Activated CD4-positive, CD25-positive, alpha-beta regulatory T cell treated with anti-CD3 and anti-CD28 coated beads, Interleukin-2, amount 50 U/mL, for 72 hours (primary cell): ENCODE results near the gene SPINDOC.
"Not testable (repeated sequence)": the region's sequence is repeated elsewhere in the genome, so short reads cannot be mapped to it uniquely, and the experiment has no call there.

ENCODE experiments used
- DNase-seq: peaks from one replicate; pipeline ENCODE4 v3.0.0; 2021

SPINDOC gene

DNA sequence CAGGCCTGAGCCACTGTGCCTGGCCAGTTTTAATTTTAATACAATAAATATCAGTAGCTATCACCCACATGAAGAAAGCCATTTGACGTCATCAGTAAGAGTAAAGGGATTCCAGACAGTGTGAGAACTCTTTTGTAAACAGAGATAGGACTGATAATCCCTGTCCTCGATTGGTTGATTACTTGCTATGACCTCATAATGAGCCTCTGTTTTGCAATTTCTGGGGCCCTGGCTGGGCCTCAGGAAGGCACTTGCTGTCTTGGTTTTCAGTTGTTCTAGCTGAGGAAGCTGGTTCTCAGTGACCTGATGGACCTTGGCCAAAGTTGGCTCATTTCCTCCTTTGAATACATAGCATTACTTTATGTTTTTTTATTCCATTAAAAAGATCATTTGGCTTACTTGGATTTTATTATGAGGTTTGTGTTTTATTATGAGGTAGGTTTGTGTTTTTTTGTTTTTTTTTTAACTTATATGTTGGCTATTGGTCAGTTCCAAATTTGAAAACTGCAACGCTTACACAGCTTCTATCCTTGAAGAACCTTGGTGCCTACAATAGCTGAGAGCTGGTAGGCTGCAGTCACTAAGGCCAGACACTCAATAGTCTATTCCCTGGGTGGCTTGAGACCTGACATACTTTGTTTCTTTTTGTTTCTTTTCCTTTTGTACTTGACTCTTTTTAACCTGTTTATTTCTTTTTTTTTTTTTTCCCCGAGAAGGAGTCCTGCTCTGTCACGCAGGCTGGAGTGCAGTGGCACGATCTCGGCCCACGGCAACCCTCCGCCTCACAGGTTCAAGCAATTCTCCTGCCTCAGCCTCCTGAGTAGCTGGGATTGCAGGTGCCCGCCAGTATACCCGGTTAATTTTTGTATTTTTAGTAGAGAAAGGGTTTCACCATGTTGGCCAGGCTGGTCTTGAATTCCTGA is 45.6 kb downstream of the SPINDOC start:
- no peak for DNase-seq

DNA sequence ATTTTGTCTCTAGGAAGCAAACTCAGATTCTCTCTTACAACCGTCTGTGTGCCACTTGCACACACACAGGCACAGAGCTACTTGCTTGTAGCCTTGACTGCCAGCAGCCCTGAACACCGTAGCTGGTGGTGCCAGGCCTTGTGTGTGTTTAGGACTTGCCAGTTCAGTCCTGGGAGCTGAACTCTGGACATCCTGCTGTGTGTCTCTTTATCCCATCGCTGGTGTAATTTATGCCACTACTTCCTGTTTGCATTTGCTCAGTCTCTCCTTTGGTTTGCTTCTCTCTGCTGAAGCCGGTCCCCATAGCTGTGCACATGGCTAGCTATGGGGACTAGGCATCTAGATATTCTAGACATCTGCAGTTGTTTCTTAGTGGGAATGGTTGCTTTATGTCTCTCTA is 49.7 kb downstream of the SPINDOC start:
- DNase-seq, result no peak

DNA sequence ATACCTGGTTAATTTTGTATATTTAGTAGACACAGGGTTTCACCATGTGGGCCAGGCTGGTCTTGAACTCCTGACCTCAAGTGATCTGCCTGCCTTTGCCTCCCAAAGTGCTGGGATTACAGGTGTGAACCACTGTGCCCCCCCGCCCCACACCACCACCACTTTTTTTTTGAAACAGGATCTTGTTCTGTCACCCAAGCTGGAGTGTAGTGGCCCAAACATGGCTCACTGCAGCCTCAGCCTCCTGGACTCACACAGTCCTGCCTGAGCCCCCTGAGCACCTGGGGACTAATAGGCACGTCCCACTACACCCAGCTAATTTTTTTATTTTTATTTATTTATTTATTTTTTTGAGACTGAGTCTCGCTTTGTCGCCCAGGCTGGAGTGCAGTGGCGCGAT is 50.4 kb downstream of the SPINDOC start:
- not testable (repeated sequence) for DNase-seq

DNA sequence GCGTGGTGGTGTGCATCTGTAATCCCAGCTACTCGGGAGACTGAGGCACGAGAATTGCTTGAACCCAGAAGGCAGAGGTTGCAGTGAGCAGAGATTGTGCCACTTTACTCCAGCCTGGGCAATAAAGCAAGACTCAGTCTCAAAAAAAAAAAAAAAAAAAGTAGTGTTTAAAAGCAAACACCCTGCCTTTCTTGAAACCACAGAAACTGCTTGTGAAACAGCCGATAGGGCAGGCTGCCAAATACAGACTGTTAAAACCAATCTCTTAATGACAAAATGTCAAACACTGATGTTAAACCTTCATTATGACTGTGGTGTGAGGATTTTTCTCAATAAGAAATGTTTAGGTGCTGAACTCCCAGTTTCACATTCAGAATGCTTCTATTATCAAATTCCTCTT is 53.0 kb downstream of the SPINDOC start:
- peak; percentile 55 for DNase-seq

DNA sequence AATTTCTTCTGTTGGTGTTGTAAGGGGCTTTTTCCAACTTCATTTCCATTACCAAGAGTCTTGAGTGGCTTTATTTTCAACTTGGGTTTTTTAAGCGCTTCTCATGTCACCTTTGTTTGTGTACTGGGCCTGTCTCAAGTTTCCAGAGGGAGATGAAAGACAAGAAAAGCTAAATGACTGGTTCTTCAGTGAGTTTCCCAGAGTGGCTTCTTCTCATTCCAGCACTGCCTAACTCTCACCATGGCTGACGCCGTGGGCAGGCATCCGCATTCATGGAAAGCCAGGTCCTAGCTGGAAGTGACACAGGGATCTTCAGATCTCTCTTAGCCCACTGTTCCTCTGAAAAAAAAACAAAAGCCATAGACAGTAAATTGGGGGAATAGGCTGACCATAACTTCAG is 54.3 kb downstream of the SPINDOC start:
- DNase-seq, result no peak

DNA sequence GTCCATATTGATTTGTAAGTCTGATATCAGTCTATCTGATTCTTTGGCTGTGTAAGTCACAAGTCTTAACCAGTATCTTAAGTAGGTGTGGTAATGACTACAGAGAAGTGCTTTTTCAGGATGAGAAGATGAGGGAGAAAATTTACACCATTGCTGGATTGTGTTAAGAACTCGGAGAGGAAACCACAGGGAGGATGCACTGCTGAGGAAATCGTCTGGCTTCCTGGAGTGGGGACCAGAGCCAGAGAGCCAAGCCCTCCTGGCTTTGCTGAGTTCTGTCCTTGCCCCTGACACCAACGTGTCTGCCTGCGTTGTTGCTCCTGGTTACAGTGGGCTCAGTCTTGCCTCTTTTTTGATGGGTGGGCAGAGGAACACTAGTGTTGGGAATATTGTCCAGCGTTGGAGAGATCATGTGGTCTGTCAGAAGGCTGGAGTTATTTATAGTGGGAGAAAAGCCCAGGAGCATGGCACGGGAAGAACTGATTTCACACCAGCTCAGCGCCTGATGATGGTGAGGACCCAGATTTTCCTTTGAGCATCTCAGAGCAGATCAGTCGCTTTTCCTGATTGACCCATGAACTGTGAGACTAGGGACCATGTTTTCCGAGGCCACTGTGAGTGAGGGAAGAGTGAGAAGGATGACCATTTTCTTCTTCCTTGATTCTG is 55.3 kb downstream of the SPINDOC start:
- no peak for DNase-seq

DNA sequence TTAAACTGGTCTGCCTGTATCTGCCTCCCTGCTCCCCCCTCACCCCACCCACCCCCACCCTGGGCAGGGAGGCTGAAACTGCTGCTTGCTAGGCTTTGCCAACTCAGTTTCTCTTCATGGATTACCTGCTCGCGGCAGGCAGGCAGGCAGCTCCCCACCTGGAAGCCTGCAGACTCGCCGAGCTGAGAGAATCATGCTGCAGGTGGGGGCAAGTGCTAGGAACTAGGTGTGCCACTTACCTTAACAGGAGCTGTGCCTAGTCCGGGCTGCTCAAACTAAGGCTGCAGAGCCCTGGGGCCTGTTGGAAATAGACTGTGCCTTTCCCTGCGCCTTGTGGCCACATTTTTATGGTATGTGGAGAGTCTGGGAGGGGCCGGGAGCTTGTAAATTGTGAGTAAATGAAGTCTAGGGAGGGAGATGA is 55.9 kb downstream of the SPINDOC start:
- DNase-seq, result no peak

DNA sequence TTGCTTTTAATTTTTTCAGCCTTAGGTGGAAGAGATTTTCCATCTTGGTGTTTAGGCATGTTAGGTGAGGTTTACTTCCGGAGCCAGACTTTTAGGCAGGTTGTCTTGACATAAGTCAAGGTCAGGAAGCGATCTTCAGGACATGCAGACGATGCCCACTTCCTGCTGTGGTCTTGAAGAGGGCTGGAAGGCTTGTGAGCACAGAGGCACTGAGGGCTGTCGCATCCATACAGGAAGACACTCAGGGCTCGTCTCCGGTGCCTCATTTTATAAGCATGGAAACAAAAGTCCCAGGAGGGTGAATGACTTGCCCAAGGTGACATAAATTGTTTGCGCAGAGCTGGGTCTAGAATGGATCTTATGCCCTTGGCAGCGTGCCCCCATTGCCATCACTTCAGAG is 56.4 kb downstream of the SPINDOC start:
- DNase-seq, result no peak

DNA sequence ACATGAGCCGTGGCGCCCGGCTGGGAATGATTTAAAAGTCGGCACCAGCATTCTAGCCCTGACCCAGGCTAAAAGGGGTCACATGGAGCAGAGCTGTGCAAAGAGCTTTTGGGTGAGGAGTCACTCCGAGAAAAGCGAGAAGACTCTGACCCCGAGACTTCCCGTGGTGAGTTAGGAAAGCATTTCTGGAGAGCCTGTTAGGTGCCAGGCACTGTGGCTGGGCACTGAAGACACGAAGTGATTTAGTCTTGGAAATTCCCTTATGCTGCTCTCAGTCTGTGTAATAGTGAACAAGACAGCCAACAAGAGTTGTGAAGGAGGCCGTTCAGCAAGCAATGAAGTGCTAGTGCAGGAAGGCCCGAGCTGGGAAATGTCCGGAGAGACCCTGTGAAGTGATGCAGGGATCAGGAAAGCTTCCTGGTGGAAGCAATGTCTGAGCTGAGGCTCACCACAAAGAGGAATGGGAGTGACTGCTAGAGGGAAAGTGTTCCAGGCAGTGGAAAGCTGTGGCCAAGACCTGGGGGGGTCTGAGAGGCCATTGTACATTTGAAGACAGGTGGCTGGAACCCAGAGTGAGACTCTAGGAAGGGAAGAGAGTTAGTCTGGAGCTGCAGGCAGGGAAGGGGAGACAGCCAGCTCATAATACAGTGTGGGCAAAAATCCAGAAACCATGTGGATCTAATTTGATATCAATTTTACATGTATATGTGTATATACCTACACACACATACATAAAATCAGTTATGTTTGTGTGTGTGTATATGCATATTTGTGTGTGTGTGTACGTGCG is 57.3 kb downstream of the SPINDOC start:
- DNase-seq, result no peak

DNA sequence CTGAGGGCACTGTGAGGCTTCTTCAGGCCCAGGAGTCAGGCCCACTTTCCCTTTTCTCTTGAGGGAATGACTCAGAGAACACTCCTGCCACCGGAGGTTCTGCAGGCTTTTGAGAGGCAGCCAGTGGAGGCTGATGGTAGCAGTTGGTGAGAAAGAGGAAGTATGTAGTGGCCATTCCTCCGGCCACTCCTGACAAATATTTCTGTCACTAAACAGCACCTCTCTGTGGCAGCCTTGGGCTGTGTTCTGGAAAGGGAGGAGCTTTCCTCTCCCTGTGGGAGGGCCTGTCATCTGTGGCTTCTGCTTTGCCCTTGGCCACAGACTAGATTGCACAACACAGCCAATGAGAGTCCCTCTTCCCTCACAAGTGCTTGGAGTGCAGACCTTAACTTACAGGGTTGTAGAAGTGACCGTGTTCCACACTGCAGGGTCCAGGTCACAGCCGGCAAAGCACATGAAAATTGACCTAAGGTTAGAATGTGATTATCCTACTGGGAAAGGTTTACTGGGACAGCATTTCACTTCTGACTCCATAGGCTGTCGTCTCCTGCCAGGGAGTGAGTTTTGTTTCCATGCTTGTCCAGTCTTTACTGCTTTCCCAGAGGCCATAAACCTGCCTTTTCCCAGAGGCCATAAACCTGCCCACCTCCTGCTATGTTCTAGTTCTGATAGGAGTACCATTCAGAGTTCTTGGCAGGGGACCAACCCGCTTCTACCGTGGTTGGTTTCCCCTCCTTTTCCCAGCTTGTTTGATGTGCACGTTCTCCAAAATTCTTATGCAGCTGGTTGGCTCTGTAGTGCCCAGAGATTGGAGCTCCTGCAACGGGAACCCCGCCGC is 58.9 kb downstream of the SPINDOC start:
- no peak for DNase-seq

DNA sequence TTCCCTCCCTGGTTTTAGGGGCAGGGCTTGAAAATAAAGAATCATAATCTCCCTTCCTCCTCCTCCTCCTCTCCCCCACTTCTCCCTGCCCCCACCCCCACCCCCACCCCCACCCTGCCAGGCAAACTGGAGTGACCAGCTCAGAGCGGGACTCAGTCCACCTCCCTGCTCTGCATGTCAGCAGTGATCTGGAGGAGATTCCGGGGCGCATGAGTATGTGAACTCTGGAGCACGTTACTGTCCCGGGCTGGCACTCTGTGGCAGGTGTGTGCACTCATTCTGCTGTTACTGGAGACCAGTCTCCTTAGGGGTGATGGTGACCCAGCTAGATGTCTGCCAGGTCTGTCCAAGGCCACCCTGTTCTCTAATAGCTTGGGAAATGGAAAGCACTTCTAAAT is 59.5 kb downstream of the SPINDOC start:
- DNase-seq, result no peak

DNA sequence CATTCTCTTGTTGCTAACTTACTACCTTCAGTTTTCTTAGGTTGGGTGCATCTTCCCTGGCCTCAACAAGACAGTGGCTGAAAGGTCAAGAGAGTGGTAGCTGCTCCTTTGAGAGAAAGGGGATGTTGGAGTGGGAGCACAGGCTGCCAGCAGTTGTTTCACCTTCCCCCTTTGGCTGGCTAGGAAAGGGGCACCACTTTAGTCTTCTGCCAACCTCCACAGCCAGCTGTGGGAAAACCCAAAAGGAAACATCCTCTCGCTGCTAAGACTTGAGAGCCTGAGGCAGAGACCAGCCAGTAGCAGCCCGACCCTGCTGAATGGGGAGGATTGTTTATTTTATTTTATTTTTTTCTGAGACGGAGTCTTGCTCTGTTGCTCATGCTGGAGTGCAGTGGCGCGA is 60.1 kb downstream of the SPINDOC start:
- DNase-seq, result no peak

DNA sequence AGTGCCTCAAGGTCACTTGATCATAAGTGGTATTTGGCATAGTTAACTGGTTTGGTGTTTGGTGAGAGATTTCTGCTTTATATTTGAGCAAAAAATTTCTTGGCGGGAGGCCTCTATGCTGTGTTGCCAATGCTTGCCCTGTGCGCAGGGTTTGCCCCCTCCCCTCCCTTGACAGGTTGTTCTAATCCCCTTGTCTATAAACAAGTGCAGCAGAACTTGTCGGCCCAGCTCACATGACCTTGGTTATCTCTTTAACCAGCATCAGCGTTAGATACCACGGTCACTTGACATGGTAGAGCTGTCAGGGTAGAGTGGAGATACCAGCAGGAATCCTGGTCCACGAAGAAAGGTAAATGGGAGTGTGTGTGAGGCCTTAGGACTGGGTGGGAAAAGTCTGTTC is 61.3 kb downstream of the SPINDOC start:
- DNase-seq, result no peak

DNA sequence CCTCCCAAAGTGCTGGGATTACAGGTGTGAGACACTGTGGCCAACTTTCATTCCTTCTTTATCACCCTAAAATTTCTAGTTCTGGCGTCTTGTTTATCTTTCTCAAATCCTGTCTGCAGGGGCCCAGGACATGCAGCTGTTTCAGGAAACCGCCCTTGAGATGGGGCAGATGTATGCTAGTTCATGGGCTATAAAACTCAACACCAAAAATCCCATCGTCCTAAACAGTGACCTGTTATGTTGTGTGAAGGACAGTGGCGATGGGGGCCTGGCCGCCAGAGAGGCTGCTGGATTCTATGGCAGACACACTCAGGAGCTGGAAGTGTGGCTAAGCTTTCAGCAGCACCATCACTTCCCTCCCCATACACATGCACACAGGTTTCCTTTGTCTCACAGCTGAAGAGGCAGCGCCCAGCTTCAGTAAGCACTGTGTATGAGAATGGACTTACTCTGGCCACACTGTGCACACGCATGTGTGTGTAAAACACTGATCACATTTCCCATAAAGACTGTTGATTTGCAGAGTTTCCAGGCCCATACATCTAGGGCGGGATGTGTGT is 62.3 kb downstream of the SPINDOC start:
- no peak for DNase-seq

DNA sequence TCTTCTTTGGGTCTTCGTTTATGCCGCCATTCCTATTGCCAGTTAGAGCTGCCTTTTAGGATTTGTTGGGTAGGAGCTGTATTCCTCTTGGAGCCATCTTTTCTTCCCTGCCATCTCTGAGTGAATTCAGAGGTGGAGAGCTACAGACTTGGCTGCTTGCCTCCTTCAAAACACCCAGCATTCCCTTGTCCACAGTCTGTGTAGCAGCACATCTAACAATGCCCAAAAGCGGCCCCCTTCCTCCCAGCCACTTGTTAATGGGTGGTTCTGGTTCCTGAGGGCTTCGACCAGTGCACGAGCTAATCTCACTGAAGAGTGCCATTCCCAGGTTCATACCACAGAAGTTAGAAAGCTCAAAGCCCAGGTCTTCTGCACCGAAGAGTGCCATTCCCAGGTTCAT is 63.4 kb downstream of the SPINDOC start:
- DNase-seq, result no peak
